K562 (cell line): Measurements from ENCODE around the gene FRA10AC1.

Source experiments
- FOXM1 ChIP-seq, 2 experiments: fragments of 450-650 bp in 1 of 2; sonication (generic) in 1 of 2; formaldehyde crosslinking in 1 of 2; IDR thresholded peaks; 2 replicates each; pipeline versions ENCODE4 v1.6.1 to v1.9.0; 2017 to 2022; ENCODE audit warnings: low read depth in 2 of 2, mild to moderate bottlenecking in 2 of 2, missing genetic modification reagents in 1 of 2, moderate library complexity in 1 of 2
- MED1 ChIP-seq: sonication (generic); formaldehyde crosslinking; IDR thresholded peaks from 2 replicates; pipeline ENCODE4 v1.8.1; 2023; ENCODE audit warnings: missing genetic modification reagents, borderline replicate concordance
- RAD21 ChIP-seq, 2 experiments: fragments of 250-450 bp in 1 of 2; fragments of 450-650 bp in 1 of 2; sonication (Bioruptor Pico) in 1 of 2; formaldehyde crosslinking in 1 of 2; IDR thresholded peaks in 1 of 2; conservative IDR thresholded peaks in 1 of 2; 2 replicates each; pipeline versions ENCODE4 v1.4.0 to v1.8.0; 2020 to 2022; ENCODE audit warnings: mild to moderate bottlenecking in 2 of 2, moderate library complexity in 1 of 2
- RBM22 ChIP-seq: fragments of 200-400 bp; formaldehyde crosslinking; IDR thresholded peaks from 2 replicates; pipeline ENCODE4 v1.6.1; 2018; ENCODE audit warnings: low read length, low read depth; ENCODE audit not compliant: poor library complexity, severe bottlenecking
- RFX5 ChIP-seq: IDR thresholded peaks from 2 replicates; pipeline ENCODE4 v1.6.1; 2011; ENCODE audit warnings: low read depth, mild to moderate bottlenecking, improper control_type of control experiment, low read length
- STAG1 ChIP-seq: sonication (generic); formaldehyde crosslinking; IDR thresholded peaks from 2 replicates; pipeline ENCODE4 v1.5.0; 2020; ENCODE audit warnings: missing genetic modification reagents, borderline replicate concordance
- ZNF785 ChIP-seq: fragments of 250-450 bp; sonication (Bioruptor Pico); IDR thresholded peaks from 2 replicates; pipeline ENCODE4 v1.4.0; 2020; ENCODE audit warnings: mild to moderate bottlenecking

DNA sequence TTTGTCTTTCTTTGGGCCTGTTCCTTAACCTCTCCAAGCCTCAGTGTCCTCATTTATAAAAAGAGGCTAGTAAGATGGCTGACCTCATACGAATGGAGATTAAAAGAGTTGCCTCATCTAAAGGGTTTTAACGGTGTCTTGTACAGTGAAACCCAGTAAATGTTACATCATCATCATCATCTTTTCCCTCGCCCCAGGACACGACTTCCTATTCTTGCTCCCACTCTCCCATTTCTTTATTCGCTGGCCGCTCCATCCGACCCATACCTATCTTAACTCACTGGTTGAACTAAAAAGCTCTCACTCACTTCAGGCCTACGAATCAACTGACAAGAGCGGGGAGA, 554 bp downstream of the FRA10AC1 start:
- TF ChIP-seq RBM22: no peak
- no peak for TF ChIP-seq STAG1
- TF ChIP-seq FOXM1 (IDR thresholded peaks at IDR 0.05; ENCODE audit: low read depth): no peak
- TF ChIP-seq FOXM1 (CRISPR knock-in tag; IDR thresholded peaks at IDR 0.05; ENCODE audit: low read depth): no peak
- no peak for TF ChIP-seq ZNF785 (CRISPR knock-in tag)
- no peak for TF ChIP-seq MED1 (CRISPR knock-in tag)
- TF ChIP-seq RFX5: no peak
- no peak for TF ChIP-seq RAD21 (CRISPR knock-in tag; conservative IDR thresholded peaks at IDR 0.05 in 1 of 2, IDR thresholded peaks at IDR 0.05 in 1 of 2)
